DMS 273 (cell line): ENCODE measurements around the gene ZNF512B.
"Not testable (repeated sequence)": the region's sequence is repeated elsewhere in the genome, so short reads cannot be mapped to it uniquely, and the experiment has no call there.

ENCODE experiments used
- DNase-seq: peaks from one replicate; lab custom pipeline; 2025; ENCODE audit not compliant: unreplicated experiment; lab: John Stamatoyannopoulos, UW

Gene ZNF512B

GRCh38 chr20:63978319-63979228, 8.8 kb upstream of the ZNF512B start:
- peak; percentile 51 for DNase-seq

- DNase-seq, result no peak
Observed at GRCh38 chr20:63977739-63978276, 8.1 kb upstream of the ZNF512B start.

- no peak for DNase-seq
Observed at GRCh38 chr20:63976980-63977738, 7.4 kb upstream of the ZNF512B start.

- DNase-seq, result not testable (repeated sequence)
Observed at GRCh38 chr20:63976511-63976910, 6.8 kb upstream of the ZNF512B start.

GRCh38 chr20:63974402-63975200, 4.9 kb upstream of the ZNF512B start:
- DNase-seq, result peak; percentile 61

- peak; percentile 91 for DNase-seq
Observed at GRCh38 chr20:63973636-63974401, 4.1 kb upstream of the ZNF512B start.

- no peak for DNase-seq
Observed at GRCh38 chr20:63973160-63973479, 3.4 kb upstream of the ZNF512B start.

GRCh38 chr20:63972312-63973159, 2.8 kb upstream of the ZNF512B start:
- DNase-seq, result no peak

- not testable (repeated sequence) for DNase-seq
Observed at GRCh38 chr20:63971960-63972311, 2.2 kb upstream of the ZNF512B start.

GRCh38 chr20:63970714-63971431, 1.1 kb upstream of the ZNF512B start:
- DNase-seq, result no peak

- peak; percentile 64 for DNase-seq
Observed at GRCh38 chr20:63968928-63969760, 586 bp downstream of the ZNF512B start.

GRCh38 chr20:63968136-63968927, 1.4 kb downstream of the ZNF512B start:
- no peak for DNase-seq

- DNase-seq, result no peak
Observed at GRCh38 chr20:63967330-63968135, 2.2 kb downstream of the ZNF512B start.

- no peak for DNase-seq
Observed at GRCh38 chr20:63966944-63967322, 2.8 kb downstream of the ZNF512B start.

GRCh38 chr20:63966172-63966943, 3.4 kb downstream of the ZNF512B start:
- no peak for DNase-seq

GRCh38 chr20:63964412-63964811, 5.3 kb downstream of the ZNF512B start:
- DNase-seq, result no peak
